WTC11 (cell line): ENCODE results near the gene TMEM98. TPM values are rescaled to one million over a fixed set of nuclear protein-coding genes. Genes with fewer than 3 reads are reported as not detected.
"Not testable (repeated sequence)": the region's sequence is repeated elsewhere in the genome, so short reads cannot be mapped to it uniquely, and the experiment has no call there.

Experiments
- ATAC-seq: fragments of 200-7000 bp; cut with Tn5 transposase; 2 replicates; pipeline ENCODE4 v1.10.0; 2021; ENCODE audit warnings: mild to moderate bottlenecking, moderate library complexity
- CTCF ChIA-PET: fragments of 300-600 bp; sonication (Branson Sonifier 250); formaldehyde crosslinking; loops from one replicate; lab custom pipeline; 2021; ENCODE audit warnings: antibody characterized with exemption; lab: Charles Lee
- POLR2A ChIA-PET: fragments of 350-600 bp; sonication (Branson Sonifier 250); formaldehyde crosslinking; loops from one replicate; lab custom pipeline; 2021; ENCODE audit warnings: antibody characterized with exemption; lab: Charles Lee
- DNase-seq: peaks from one replicate; pipeline ENCODE4 v3.0.0; 2021; ENCODE audit warnings: low spot score
- H3K27ac Mint-ChIP-seq: 2 replicates; pipeline ENCODE4 v1.8.0; 2021; ENCODE audit warnings: mixed read lengths
- H3K27me3 Mint-ChIP-seq: 2 replicates; pipeline ENCODE4 v1.8.0; 2021; ENCODE audit warnings: low read depth, mild to moderate bottlenecking, moderate library complexity, mixed read lengths
- H3K36me3 Mint-ChIP-seq: 2 replicates; pipeline ENCODE4 v1.8.0; 2021; ENCODE audit warnings: mixed read lengths
- H3K4me1 Mint-ChIP-seq: 2 replicates; pipeline ENCODE4 v1.8.0; 2022; ENCODE audit warnings: mixed read lengths
- H3K4me3 Mint-ChIP-seq: 2 replicates; pipeline ENCODE4 v1.8.0; 2021; ENCODE audit warnings: mild to moderate bottlenecking, moderate library complexity, mixed read lengths
- H3K9me3 Mint-ChIP-seq: 2 replicates; pipeline ENCODE4 v1.8.0; 2021; ENCODE audit warnings: mixed read lengths
- ATF1 ChIP-seq: sonication (generic); formaldehyde crosslinking; IDR thresholded peaks from 2 replicates; pipeline ENCODE4 v1.8.1; 2023; ENCODE audit warnings: mild to moderate bottlenecking, moderate library complexity, missing genetic modification reagents
- ATF3 ChIP-seq: sonication (generic); formaldehyde crosslinking; conservative IDR thresholded peaks from 2 replicates; pipeline ENCODE4 v1.8.1; 2022; ENCODE audit warnings: mild to moderate bottlenecking, missing genetic modification reagents
- CDX4 ChIP-seq: fragments of 250-450 bp; sonication (Bioruptor Pico); IDR thresholded peaks from 2 replicates; pipeline ENCODE4 v1.9.0; 2021; ENCODE audit warnings: moderate library complexity, mild to moderate bottlenecking, inconsistent platforms, borderline replicate concordance
- E2F5 ChIP-seq: sonication (generic); formaldehyde crosslinking; IDR thresholded peaks from 2 replicates; pipeline ENCODE4 v1.8.1; 2022; ENCODE audit warnings: mild to moderate bottlenecking, moderate library complexity, missing genetic modification reagents
- FOXP1 ChIP-seq: sonication (generic); formaldehyde crosslinking; IDR thresholded peaks from 2 replicates; pipeline ENCODE4 v1.8.0; 2022; ENCODE audit warnings: missing genetic modification reagents, mild to moderate bottlenecking, moderate library complexity, borderline replicate concordance
- GTF2I ChIP-seq: fragments of 250-450 bp; sonication (Bioruptor Pico); conservative IDR thresholded peaks from 2 replicates; pipeline ENCODE4 v1.4.0; 2021; ENCODE audit warnings: mild to moderate bottlenecking
- MAX ChIP-seq: sonication (generic); formaldehyde crosslinking; IDR thresholded peaks from 2 replicates; pipeline ENCODE4 v1.8.0; 2022; ENCODE audit warnings: mild to moderate bottlenecking, missing genetic modification reagents
- MLX ChIP-seq: sonication (generic); formaldehyde crosslinking; IDR thresholded peaks from 2 replicates; pipeline ENCODE4 v1.8.1; 2023; ENCODE audit warnings: mild to moderate bottlenecking, missing genetic modification reagents, moderate library complexity
- MXD4 ChIP-seq: fragments of 250-450 bp; sonication (Bioruptor Pico); IDR thresholded peaks from 2 replicates; pipeline ENCODE4 v1.8.0; 2021; ENCODE audit warnings: mild to moderate bottlenecking, moderate library complexity, borderline replicate concordance
- NR3C1 ChIP-seq: sonication (generic); formaldehyde crosslinking; conservative IDR thresholded peaks from 2 replicates; pipeline ENCODE4 v1.8.1; 2023; ENCODE audit warnings: low read depth, mild to moderate bottlenecking, missing genetic modification reagents
- PREB ChIP-seq: sonication (generic); formaldehyde crosslinking; IDR thresholded peaks from 2 replicates; pipeline ENCODE4 v1.8.1; 2022; ENCODE audit warnings: mild to moderate bottlenecking, missing genetic modification reagents, moderate library complexity, borderline replicate concordance
- PRRX2 ChIP-seq: fragments of 250-450 bp; sonication (Bioruptor Pico); IDR thresholded peaks from 2 replicates; pipeline ENCODE4 v1.8.0; 2021; ENCODE audit warnings: mild to moderate bottlenecking
- SOX15 ChIP-seq: fragments of 250-450 bp; sonication (Bioruptor Pico); IDR thresholded peaks from 2 replicates; pipeline ENCODE4 v1.9.0; 2021; ENCODE audit warnings: mild to moderate bottlenecking
- TCF7 ChIP-seq: sonication (generic); formaldehyde crosslinking; IDR thresholded peaks from 2 replicates; pipeline ENCODE4 v1.8.0; 2022; ENCODE audit warnings: mild to moderate bottlenecking, low read depth, missing genetic modification reagents, moderate library complexity
- ZNF219 ChIP-seq: sonication (generic); formaldehyde crosslinking; IDR thresholded peaks from 2 replicates; pipeline ENCODE4 v1.8.0; 2023; ENCODE audit warnings: missing genetic modification reagents, mild to moderate bottlenecking, borderline replicate concordance
- ZNF281 ChIP-seq: sonication (generic); formaldehyde crosslinking; IDR thresholded peaks from 2 replicates; pipeline ENCODE4 v1.8.0; 2023; ENCODE audit warnings: mild to moderate bottlenecking, missing genetic modification reagents
- ZNF532 ChIP-seq: fragments of 250-450 bp; sonication (Bioruptor Pico); IDR thresholded peaks from 2 replicates; pipeline ENCODE4 v1.9.0; 2021; ENCODE audit warnings: mild to moderate bottlenecking, borderline replicate concordance
- total RNA-seq: library from RNA; stranded (reverse); gene quantifications from 3 replicates; pipeline ENCODE4 v1.2.3, GENCODE V29; 2021

Gene TMEM98
- total RNA-seq, 1 experiment from 2014 or later, result 70.3 TPM

- TF ChIP-seq ZNF281 (CRISPR knock-in tag) (no peak), NR3C1 (no peak), GTF2I (CRISPR knock-in tag) (no peak), MXD4 (CRISPR knock-in tag) (no peak), MAX (CRISPR knock-in tag) (no peak), FOXP1 (CRISPR knock-in tag) (no peak), CDX4 (no peak), TCF7 (CRISPR knock-in tag) (no peak), ATF1 (CRISPR knock-in tag) (no peak)
Observed at GRCh38 chr17:32960815-32961214, 32.9 kb downstream of the TMEM98 start (continued).

- ChIA-PET CTCF (interaction anchor here (0.8 to 1.4 kb wide), 3 partner anchors 16 to 179 kb away, joined by 3 to 7 read pairs (median 4); no protein-coding TSS in a partner anchor), POLR2A (no interaction called here)
- H3K27me3 Mint-ChIP-seq, result peaks cover 38% of the 10 kb centered on the region
- no peaks in the 10 kb centered on the region for H3K4me1 Mint-ChIP-seq
- ATAC-seq, result no peak
- no peaks in the 10 kb centered on the region for H3K9me3 Mint-ChIP-seq
- no peak for TF ChIP-seq E2F5
- no peak overlapping the region for H3K4me3 Mint-ChIP-seq
- no peaks in the 10 kb centered on the region for H3K36me3 Mint-ChIP-seq
- no peak overlapping the region for H3K27ac Mint-ChIP-seq
- no peak for DNase-seq
Observed at GRCh38 chr17:32962320-32962711, 34.4 kb downstream of the TMEM98 start.

GRCh38 chr17:32964541-32964940 lies 36.6 kb downstream of the TMEM98 start:
- Mint-ChIP-seq H3K4me3 (no peak overlapping the region), H3K27me3 (peaks cover 45% of the 10 kb centered on the region), H3K36me3 (no peaks in the 10 kb centered on the region), H3K27ac (no peak overlapping the region), H3K4me1 (no peaks in the 10 kb centered on the region), H3K9me3 (peaks cover 8% of the 10 kb centered on the region; the same call in 1 of the 2 replicates)
- no peak for ATAC-seq
- no peak for DNase-seq
- POLR2A ChIA-PET, result no interaction called here
- CTCF ChIA-PET, result no interaction called here
- TF ChIP-seq PREB (CRISPR knock-in tag) (no peak), PRRX2 (CRISPR knock-in tag) (no peak), MXD4 (CRISPR knock-in tag) (no peak), ZNF219 (CRISPR knock-in tag) (no peak), ZNF532 (CRISPR knock-in tag) (no peak), MLX (CRISPR knock-in tag) (no peak), CDX4 (no peak), ATF3 (CRISPR knock-in tag) (no peak), SOX15 (CRISPR knock-in tag) (no peak)

GRCh38 chr17:32969231-32969630 lies 41.3 kb downstream of the TMEM98 start:
- ATAC-seq, H3K36me3 Mint-ChIP-seq, CTCF ChIA-PET, H3K4me3 Mint-ChIP-seq, DNase-seq, H3K4me1 Mint-ChIP-seq, H3K27ac Mint-ChIP-seq, POLR2A ChIA-PET: not testable (repeated sequence)
- peaks cover 34% of the 10 kb centered on the region for H3K27me3 Mint-ChIP-seq
- H3K9me3 Mint-ChIP-seq, result peaks cover 13% of the 10 kb centered on the region
